B cell (primary cell): ENCODE data around the gene BLACAT1. TPM values are rescaled to one million over a fixed set of nuclear protein-coding genes. Genes with fewer than 3 reads are reported as not detected.

Experiments
- ATAC-seq: fragments of 200-7000 bp; cut with Tn5 transposase; one replicate; pipeline ENCODE4 v1.10.0; 2021; ENCODE audit warnings: low read depth, mild to moderate bottlenecking, moderate number of reproducible peaks, moderate library complexity
- CTCF ChIA-PET: fragments of 350-600 bp; sonication (Branson Sonifier 250); formaldehyde crosslinking; loops from one replicate; lab custom pipeline; 2021; ENCODE audit warnings: antibody characterized with exemption, inconsistent platforms; lab: Charles Lee
- POLR2A ChIA-PET: fragments of 350-600 bp; sonication (Branson Sonifier 250); formaldehyde crosslinking; loops from one replicate; lab custom pipeline; 2021; ENCODE audit warnings: antibody characterized with exemption; lab: Charles Lee
- DNase-seq: peaks from one replicate; pipeline ENCODE4 v3.0.0; 2013
- H2AFZ ChIP-seq: 2 replicates; pipeline ENCODE4 v1.6.1; 2012; ENCODE audit warnings: mild to moderate bottlenecking, low read depth, low read length; ENCODE audit not compliant: insufficient read depth, poor library complexity, severe bottlenecking
- H3K27ac ChIP-seq, 2 donors: 1 replicate in 1 of 2; 2 replicates in 1 of 2; pipeline ENCODE4 v1.5.1; 2012 to 2013; ENCODE audit warnings: low read length in 2 of 2, mild to moderate bottlenecking in 2 of 2, moderate library complexity in 1 of 2
- H3K27me3 ChIP-seq, 4 experiments: fragments of 200-600 bp in 1 of 4; sonication (generic) in 1 of 4; replicated peaks in 1 of 4; 1 replicate in 2 of 4; 2 replicates in 2 of 4; pipeline versions ENCODE4 v1.6.1 to v1.7.0; 2013 to 2016; ENCODE audit warnings: low read length in 3 of 4, mild to moderate bottlenecking in 2 of 4, mixed read lengths in 1 of 4, moderate library complexity in 1 of 4; ENCODE audit not compliant: insufficient read depth in 4 of 4, control insufficient read depth in 3 of 4; ENCODE audit errors: control extremely low read depth in 1 of 4
- H3K36me3 ChIP-seq, 2 experiments: replicated peaks in 1 of 2; 1 replicate in 1 of 2; 2 replicates in 1 of 2; pipeline versions ENCODE4 v1.6.1 to v1.7.1; 2013; ENCODE audit warnings: low read length in 1 of 2; ENCODE audit not compliant: insufficient read depth in 2 of 2, control insufficient read depth in 1 of 2; ENCODE audit errors: control extremely low read depth in 1 of 2, extremely low read depth in 1 of 2
- H3K4me1 ChIP-seq, 2 donors: fragments of 200-600 bp in 1 of 2; sonication (generic) in 1 of 2; 1 replicate in 1 of 2; 2 replicates in 1 of 2; pipeline versions ENCODE4 v1.5.1 to v1.6.1; 2013 to 2017; ENCODE audit warnings: low read length in 2 of 2; ENCODE audit not compliant: control insufficient read depth in 2 of 2, insufficient read depth in 2 of 2
- H3K4me2 ChIP-seq: replicated peaks from 2 replicates; pipeline ENCODE3; 2012; ENCODE audit warnings: mild to moderate bottlenecking, low read depth, low read length; ENCODE audit not compliant: poor library complexity, severe bottlenecking
- H3K4me3 ChIP-seq, 5 experiments: fragments of 200-600 bp in 1 of 5; sonication (generic) in 1 of 5; 1 replicate in 3 of 5; 2 replicates in 2 of 5; pipeline versions ENCODE4 v1.5.1 to v1.7.0; 2011 to 2016; ENCODE audit warnings: low read length in 4 of 5, mild to moderate bottlenecking in 4 of 5, low read depth in 2 of 5, control low read depth in 1 of 5, moderate library complexity in 1 of 5; ENCODE audit not compliant: insufficient read depth in 1 of 5; ENCODE audit errors: control extremely low read depth in 1 of 5, extremely low read depth in 1 of 5
- H3K79me2 ChIP-seq: fragments of 200-600 bp; sonication (generic); one replicate; pipeline ENCODE4 v1.6.0; 2016; ENCODE audit warnings: low read length; ENCODE audit not compliant: control insufficient read depth, insufficient read depth
- H3K9ac ChIP-seq: fragments of 200-600 bp; sonication (generic); 2 replicates; pipeline ENCODE4 v1.6.1; 2017; ENCODE audit warnings: mild to moderate bottlenecking, low read length, moderate library complexity
- H3K9me3 ChIP-seq, 3 donors: one replicate each; pipeline versions ENCODE4 v1.6.1 to v1.7.1; 2013; ENCODE audit warnings: low read length in 2 of 3; ENCODE audit not compliant: control insufficient read depth in 2 of 3, insufficient read depth in 1 of 3; ENCODE audit errors: control extremely low read depth in 1 of 3
- H4K20me1 ChIP-seq: 2 replicates; pipeline ENCODE4 v1.6.0; 2012; ENCODE audit warnings: mild to moderate bottlenecking, low read length; ENCODE audit not compliant: insufficient read depth, control insufficient read depth, poor library complexity, severe bottlenecking
- H3K27ac Mint-ChIP-seq: one replicate; pipeline ENCODE4 v1.8.0; 2021; ENCODE audit warnings: mixed read lengths
- H3K27me3 Mint-ChIP-seq: one replicate; pipeline ENCODE4 v1.8.0; 2021; ENCODE audit warnings: mixed read lengths
- H3K4me1 Mint-ChIP-seq: one replicate; pipeline ENCODE4 v1.8.0; 2021; ENCODE audit warnings: mixed read lengths
- H3K4me3 Mint-ChIP-seq: one replicate; pipeline ENCODE4 v1.8.0; 2021; ENCODE audit warnings: mixed read lengths
- H3K9me3 Mint-ChIP-seq: one replicate; pipeline ENCODE4 v1.8.0; 2022; ENCODE audit warnings: mixed read lengths; ENCODE audit not compliant: insufficient read depth
- EZH2 ChIP-seq: IDR thresholded peaks from 2 replicates; pipeline ENCODE4 v1.6.1; 2012; ENCODE audit warnings: borderline replicate concordance, low read depth, mild to moderate bottlenecking, moderate library complexity, low read length; ENCODE audit not compliant: insufficient read depth, poor library complexity, severe bottlenecking
- WGBS: methylation state at CpG from one replicate; pipeline ENCODE4 v1.1.5; 2013; ENCODE audit warnings: missing lambda C conversion rate; ENCODE audit not compliant: insufficient coverage; 5-methylcytosine and 5-hydroxymethylcytosine counted together
- intact Hi-C: fragments of 100-400 bp; cut with micrococcal nuclease; formaldehyde crosslinking; loops from one replicate; pipeline ENCODE4 v1.10.0; 2022
- polyA plus RNA-seq: library from polyadenylated mRNA; depleted of rRNA; stranded (reverse); fragments of >200 nt; gene quantifications from 2 replicates; pipeline ENCODE4 v1.2.3, GENCODE V29; 2012
- total RNA-seq, 2 donors: library from RNA; stranded (reverse); fragments of 120-200 nt in 1 of 2; gene quantifications; 1 replicate in 1 of 2; 2 replicates in 1 of 2; pipeline versions ENCODE4 v1.2.3 to v1.2.4, GENCODE V29; 2013 to 2022
- TF ChIP-seq, protein P1 (sequence below): fragments of 200-600 bp; IDR thresholded peaks from one replicate; pipeline ENCODE4 v1.8.0; 2022; ENCODE audit warnings: antibody characterized with exemption, mild to moderate bottlenecking

Gene BLACAT1
- total and polyA plus RNA-seq, 2 donors (not counting 1 experiment from before 2014, with no cell fraction given) = 0.03 TPM; not detected in 1

GRCh38 chr1:205495237-205495823 lies 39.5 kb upstream of the BLACAT1 start:
- Histone ChIP-seq H4K20me1 (no peaks in the 10 kb centered on the region), H3K79me2 (no peaks in the 10 kb centered on the region), H3K36me3 (no peaks in the 10 kb centered on the region), H3K27ac (no peak overlapping the region), H3K27me3 (peaks cover 0 to 36% (median 9%) of the 10 kb centered on the region in 4 experiments), H3K4me2 (no peak overlapping the region), H3K9ac (no peak overlapping the region), H3K4me1 (no peaks in the 10 kb centered on the region), H3K4me3 (no peak overlapping the region), H2AFZ (no peak overlapping the region), H3K9me3 (no peaks in the 10 kb centered on the region)
- intact Hi-C loops = no loop called here
- ATAC-seq (no peak), DNase-seq (no peak)
- no peaks in the 10 kb centered on the region for H3K9me3 Mint-ChIP-seq
- no peak overlapping the region for H3K27ac Mint-ChIP-seq
- H3K4me3 Mint-ChIP-seq = no peak overlapping the region
- peaks cover 57% of the 10 kb centered on the region for H3K27me3 Mint-ChIP-seq
- ChIA-PET CTCF (interaction anchor here (6.7 kb wide), 1 partner anchor 8 kb away, joined by 46 read pairs; no protein-coding TSS in a partner anchor), POLR2A (no interaction called here)
- WGBS = 76% methylated on average over 4 of the region's 9 CpGs
- no peak for TF ChIP-seq EZH2
- TF ChIP-seq, protein P1, sequence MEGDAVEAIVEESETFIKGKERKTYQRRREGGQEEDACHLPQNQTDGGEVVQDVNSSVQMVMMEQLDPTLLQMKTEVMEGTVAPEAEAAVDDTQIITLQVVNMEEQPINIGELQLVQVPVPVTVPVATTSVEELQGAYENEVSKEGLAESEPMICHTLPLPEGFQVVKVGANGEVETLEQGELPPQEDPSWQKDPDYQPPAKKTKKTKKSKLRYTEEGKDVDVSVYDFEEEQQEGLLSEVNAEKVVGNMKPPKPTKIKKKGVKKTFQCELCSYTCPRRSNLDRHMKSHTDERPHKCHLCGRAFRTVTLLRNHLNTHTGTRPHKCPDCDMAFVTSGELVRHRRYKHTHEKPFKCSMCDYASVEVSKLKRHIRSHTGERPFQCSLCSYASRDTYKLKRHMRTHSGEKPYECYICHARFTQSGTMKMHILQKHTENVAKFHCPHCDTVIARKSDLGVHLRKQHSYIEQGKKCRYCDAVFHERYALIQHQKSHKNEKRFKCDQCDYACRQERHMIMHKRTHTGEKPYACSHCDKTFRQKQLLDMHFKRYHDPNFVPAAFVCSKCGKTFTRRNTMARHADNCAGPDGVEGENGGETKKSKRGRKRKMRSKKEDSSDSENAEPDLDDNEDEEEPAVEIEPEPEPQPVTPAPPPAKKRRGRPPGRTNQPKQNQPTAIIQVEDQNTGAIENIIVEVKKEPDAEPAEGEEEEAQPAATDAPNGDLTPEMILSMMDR = no peak
- no peaks in the 10 kb centered on the region for H3K4me1 Mint-ChIP-seq

DNA sequence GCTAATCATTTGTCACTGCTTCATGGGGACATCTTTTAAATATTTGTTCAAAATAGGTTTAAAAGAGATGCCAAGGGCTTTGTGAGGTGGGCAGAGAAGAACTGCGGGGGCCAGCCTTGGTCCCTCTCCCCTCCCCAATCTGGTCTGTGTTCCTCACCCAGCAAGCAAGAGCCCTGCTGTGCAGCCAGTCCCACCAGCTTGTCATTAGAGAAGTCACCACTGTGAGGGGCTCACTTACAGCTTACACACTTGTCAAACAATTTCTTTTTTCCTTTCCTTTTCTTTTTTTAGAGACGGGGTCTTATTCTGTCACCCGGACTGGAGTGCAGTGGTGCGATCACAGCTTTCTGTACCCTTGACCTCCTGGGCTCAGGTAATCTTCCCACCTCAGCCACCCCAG lies 38.3 kb upstream of the BLACAT1 start:
- Histone ChIP-seq H3K9ac (no peak overlapping the region), H3K36me3 (no peaks in the 10 kb centered on the region), H3K27me3 (peaks cover 0 to 44% (median 9%) of the 10 kb centered on the region in 4 experiments), H3K4me1 (no peaks in the 10 kb centered on the region), H4K20me1 (no peaks in the 10 kb centered on the region), H3K9me3 (no peaks in the 10 kb centered on the region), H2AFZ (no peak overlapping the region), H3K79me2 (no peaks in the 10 kb centered on the region), H3K4me2 (no peak overlapping the region), H3K27ac (no peak overlapping the region), H3K4me3 (no peak overlapping the region)
- CTCF ChIA-PET = interaction anchor here (0.6 to 13.8 kb wide), 4 partner anchors 7 to 162 kb away, joined by 3 to 287 read pairs (median 24); no protein-coding TSS in a partner anchor
- Mint-ChIP-seq H3K4me1 (no peaks in the 10 kb centered on the region), H3K27me3 (peaks cover 65% of the 10 kb centered on the region), H3K27ac (no peak overlapping the region), H3K9me3 (no peaks in the 10 kb centered on the region), H3K4me3 (no peak overlapping the region)
- TF ChIP-seq, protein P1 = no peak
- no peak for TF ChIP-seq EZH2
- 70% methylated on average over 4 of the region's 4 CpGs for WGBS
- ATAC-seq (no peak), DNase-seq (no peak)
- intact Hi-C loops = no loop called here
- POLR2A ChIA-PET = no interaction called here
